ENCODE results near the gene BRSK1. TPM values are rescaled to one million over a fixed set of nuclear protein-coding genes. Genes with fewer than 3 reads are reported as not detected.
A peak's percentile ranks its signal among the peaks of the same experiment; 100 is the strongest.

The BRSK1 gene
- total RNA-seq, 2 experiments from 2014 or later = 2.6 to 2.7 TPM

GRCh38 chr19:55341595-55342531 lies 58.1 kb downstream of the BRSK1 start:
- Histone ChIP-seq H3K27me3 (ENCODE audit: control insufficient read depth in 1 of 2, insufficient read depth in 2 of 2, low read length in 2 of 2) (peaks cover 3 to 4% of the 10 kb centered on the region in 2 experiments), H3K36me3 (ENCODE audit: insufficient read depth, low read length) (peaks cover 8% of the 10 kb centered on the region), H3K4me3 (ENCODE audit: low read length) (no peak overlapping the region), H3K4me1 (ENCODE audit: insufficient read depth, low read length) (peaks cover 32% of the 10 kb centered on the region), H3K27ac (ENCODE audit: low read depth in 1 of 2, low read length in 2 of 2) (no peak overlapping the region), H3K9me3 (ENCODE audit: control insufficient read depth in 1 of 2, insufficient read depth in 1 of 2, low read length in 2 of 2) (no peaks in the 10 kb centered on the region)
- Mint-ChIP-seq H3K4me1 (ENCODE audit: low read depth) (peaks cover 21% of the 10 kb centered on the region), H3K9me3 (no peaks in the 10 kb centered on the region), H3K4me3 (peak overlapping the region; percentile 62), H3K27me3 (peaks cover 13% of the 10 kb centered on the region), H3K27ac (peak overlapping the region; percentile 99), H3K36me3 (ENCODE audit: low read depth) (peaks cover 32% of the 10 kb centered on the region)
- CTCF ChIA-PET = no interaction called here
- ATAC-seq (ENCODE audit: poor library complexity) (no peak), DNase-seq (peak in 1 of 14 experiments; percentile 45)
- POLR2A ChIA-PET = no interaction called here
- no peak for TF ChIP-seq CTCF (IDR thresholded peaks at IDR 0.05)
- intact Hi-C loops (cut with DNase I, micrococcal nuclease) = no loop called here

GRCh38 chr19:55344444-55344843 lies 60.6 kb downstream of the BRSK1 start:
- CTCF ChIA-PET = interaction anchor here (0.7 kb wide), 1 partner anchor 89 kb away, joined by 4 read pairs; no protein-coding TSS in a partner anchor

More at GRCh38 chr19:55344444-55344843, 60.6 kb downstream of the BRSK1 start:
- no peak overlapping the region for H3K4me3 ChIP-seq (ENCODE audit: low read length)
- peaks cover 9% of the 10 kb centered on the region for H3K4me1 Mint-ChIP-seq (ENCODE audit: low read depth)
- POLR2A ChIA-PET = no interaction called here
- intact Hi-C loops (cut with DNase I, micrococcal nuclease) = no loop called here
- DNase-seq (no peak), ATAC-seq (ENCODE audit: poor library complexity) (no peak)
- H3K36me3 Mint-ChIP-seq (ENCODE audit: low read depth) = peaks cover 20% of the 10 kb centered on the region
- H3K27me3 ChIP-seq (ENCODE audit: control insufficient read depth in 1 of 2, insufficient read depth in 2 of 2, low read length in 2 of 2) = peaks cover 0 to 4% of the 10 kb centered on the region in 2 experiments
- TF ChIP-seq CTCF (IDR thresholded peaks at IDR 0.05) = no peak
- H3K4me1 ChIP-seq (ENCODE audit: insufficient read depth, low read length) = peaks cover 19% of the 10 kb centered on the region
- H3K4me3 Mint-ChIP-seq = no peak overlapping the region
- H3K27ac Mint-ChIP-seq = no peak overlapping the region
- no peak overlapping the region for H3K27ac ChIP-seq (ENCODE audit: low read depth in 1 of 2, low read length in 2 of 2)
- no peaks in the 10 kb centered on the region for H3K9me3 Mint-ChIP-seq
- H3K36me3 ChIP-seq (ENCODE audit: insufficient read depth, low read length) = peaks cover 8% of the 10 kb centered on the region
- peaks cover 0 to 3% of the 10 kb centered on the region in 2 experiments for H3K9me3 ChIP-seq (ENCODE audit: control insufficient read depth in 1 of 2, insufficient read depth in 1 of 2, low read length in 2 of 2)
- H3K27me3 Mint-ChIP-seq = no peaks in the 10 kb centered on the region
